GM04504 (cell line): ENCODE data around the gene FNDC3B.
A peak's percentile ranks its signal among the peaks of the same experiment; 100 is the strongest.

Experiments
- DNase-seq: peaks from one replicate; pipeline ENCODE4 v3.0.0-alpha.2; 2012; ENCODE audit warnings: low read depth

Gene FNDC3B

GRCh38 chr3:172266103-172266502 is 226.7 kb downstream of the FNDC3B start:
- no peak for DNase-seq

GRCh38 chr3:172268425-172268824 is 229.0 kb downstream of the FNDC3B start:
- no peak for DNase-seq

GRCh38 chr3:172268868-172269267 is 229.5 kb downstream of the FNDC3B start:
- no peak for DNase-seq

GRCh38 chr3:172270557-172271166 is 231.3 kb downstream of the FNDC3B start:
- no peak for DNase-seq

GRCh38 chr3:172271386-172271976 is 232.1 kb downstream of the FNDC3B start:
- no peak for DNase-seq

GRCh38 chr3:172272698-172273097 is 233.3 kb downstream of the FNDC3B start:
- peak; percentile 49 for DNase-seq

GRCh38 chr3:172273378-172273777 is 234.0 kb downstream of the FNDC3B start:
- no peak for DNase-seq

- no peak for DNase-seq
These were observed 235.5 kb downstream of the FNDC3B start for GRCh38 chr3:172274906-172275305.

GRCh38 chr3:172275586-172275985 is 236.2 kb downstream of the FNDC3B start:
- no peak for DNase-seq

- DNase-seq: no peak
These were observed 236.7 kb downstream of the FNDC3B start for GRCh38 chr3:172276103-172276502.

- no peak for DNase-seq
These were observed 237.8 kb downstream of the FNDC3B start for GRCh38 chr3:172277151-172277652.

- DNase-seq: no peak
These were observed 239.8 kb downstream of the FNDC3B start for GRCh38 chr3:172279191-172279640.

GRCh38 chr3:172279974-172280373 is 240.6 kb downstream of the FNDC3B start:
- DNase-seq: no peak

GRCh38 chr3:172280406-172281051 is 241.2 kb downstream of the FNDC3B start:
- DNase-seq: no peak

- DNase-seq: no peak
These were observed 242.5 kb downstream of the FNDC3B start for GRCh38 chr3:172281884-172282283.

GRCh38 chr3:172282850-172283249 is 243.5 kb downstream of the FNDC3B start:
- no peak for DNase-seq

GRCh38 chr3:172283841-172284357 is 244.5 kb downstream of the FNDC3B start:
- DNase-seq: no peak

GRCh38 chr3:172285844-172286243 is 246.5 kb downstream of the FNDC3B start:
- no peak for DNase-seq

- no peak for DNase-seq
These were observed 247.3 kb downstream of the FNDC3B start for GRCh38 chr3:172286548-172287148.

- DNase-seq: no peak
These were observed 248.6 kb downstream of the FNDC3B start for GRCh38 chr3:172287937-172288477.

GRCh38 chr3:172288651-172289050 is 249.3 kb downstream of the FNDC3B start:
- DNase-seq: no peak

GRCh38 chr3:172289583-172289982 is 250.2 kb downstream of the FNDC3B start:
- no peak for DNase-seq
